Hematopoietic multipotent progenitor cell (in vitro differentiated cells): ENCODE data around the gene BSND. TPM values are rescaled to one million over a fixed set of nuclear protein-coding genes. Genes with fewer than 3 reads are reported as not detected.

Experiments used
- DNase-seq, 3 donors: peaks; one replicate each; pipeline ENCODE4 v3.0.0-alpha.2; 2011 to 2015; ENCODE audit warnings: low read depth in 2 of 3, low spot score in 2 of 3
- total RNA-seq: library from RNA; depleted of rRNA; stranded (reverse); fragments of >200 nt; gene quantifications from one replicate; pipeline ENCODE4 v1.2.3, GENCODE V29; 2012

The BSND gene
- total RNA-seq, 1 donor: not detected

DNA sequence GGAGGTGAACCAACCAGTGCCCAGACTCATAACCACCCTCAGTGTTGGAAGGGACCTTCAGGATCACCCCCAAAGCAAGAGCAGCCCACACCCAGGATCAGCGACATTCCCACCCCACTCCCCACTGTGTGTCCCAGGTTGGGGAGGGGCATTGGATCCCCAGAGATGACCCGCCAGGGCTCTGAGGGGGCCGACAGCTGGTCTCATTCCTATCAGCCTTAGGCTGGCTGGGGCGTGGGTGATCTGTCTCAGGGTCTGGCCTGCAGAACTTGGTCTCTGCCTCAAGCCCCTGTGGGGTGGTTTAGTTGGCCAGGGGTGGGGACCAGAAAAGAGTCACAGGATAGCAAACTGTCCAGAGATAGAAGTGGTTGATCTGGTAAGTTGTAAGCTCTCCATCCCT, 7.8 kb upstream of the BSND start:
- DNase-seq: no peak

DNA sequence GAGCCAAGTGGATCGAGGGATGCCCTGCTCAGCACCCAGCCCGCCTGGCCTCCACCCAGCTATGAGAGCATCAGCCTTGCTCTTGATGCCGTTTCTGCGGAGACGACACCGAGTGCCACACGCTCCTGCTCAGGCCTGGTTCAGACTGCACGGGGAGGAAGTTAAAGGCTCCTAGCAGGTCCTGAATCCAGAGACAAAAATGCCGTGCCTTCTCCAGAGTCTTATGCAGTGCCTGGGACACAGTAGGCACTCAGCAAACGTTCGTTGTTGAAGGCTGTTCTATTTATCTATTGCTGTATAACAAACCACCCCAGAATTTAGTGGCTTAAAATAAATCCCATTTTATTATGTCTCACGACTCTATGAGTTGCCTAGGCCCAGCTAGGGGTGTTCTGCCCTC, 6.8 kb upstream of the BSND start:
- no peak for DNase-seq

DNA sequence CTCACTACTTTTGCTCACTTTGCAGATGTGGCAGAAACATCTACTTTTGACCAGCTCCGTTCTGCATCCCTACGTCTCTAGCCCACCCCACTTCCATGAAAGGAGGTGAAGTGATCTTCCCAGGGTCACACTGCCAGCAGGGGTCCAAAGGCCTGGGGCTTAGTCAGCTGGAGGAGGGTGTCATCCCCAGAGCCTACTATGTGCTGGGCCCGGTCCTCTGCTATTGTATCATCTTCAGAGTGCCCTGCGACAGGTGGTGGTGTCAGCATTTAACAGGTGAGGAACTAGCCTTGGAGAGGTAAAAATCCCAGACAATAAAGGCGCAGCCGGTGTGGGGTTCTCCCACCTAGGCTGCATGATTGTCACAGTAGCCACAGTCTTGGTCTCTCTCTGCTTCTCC, 5.6 kb upstream of the BSND start:
- DNase-seq: no peak

DNA sequence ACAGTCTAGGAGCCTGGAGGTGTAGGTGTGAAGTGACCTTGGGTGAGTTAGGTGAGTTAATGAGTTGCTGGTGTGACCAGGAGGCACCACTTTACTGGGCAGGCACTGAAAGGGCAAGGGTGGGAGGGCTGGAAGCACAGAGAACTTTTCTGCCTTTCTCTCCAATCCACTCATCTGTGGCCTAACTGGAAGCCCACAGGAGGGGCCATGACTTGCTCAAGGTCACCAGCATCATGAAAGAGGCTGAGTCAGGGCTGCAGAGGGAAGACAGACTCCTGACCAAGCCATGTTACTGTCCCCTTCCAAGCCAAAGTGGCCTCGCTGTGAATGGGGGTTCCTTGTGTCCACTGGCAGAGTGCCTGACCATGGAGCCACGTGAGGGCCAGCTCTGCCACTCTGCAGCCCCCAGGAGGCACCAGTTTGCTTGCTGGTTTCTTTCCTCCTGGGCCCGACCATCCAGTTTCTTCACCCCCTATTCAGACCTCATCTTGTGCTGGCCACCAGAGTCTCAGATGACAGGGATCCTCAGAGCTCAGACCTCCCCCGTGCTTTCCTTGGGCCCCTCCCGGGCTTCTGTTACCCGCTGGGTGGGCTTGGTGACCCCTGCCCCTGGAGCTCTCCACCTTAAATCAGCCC, 4.3 kb upstream of the BSND start:
- DNase-seq: no peak

DNA sequence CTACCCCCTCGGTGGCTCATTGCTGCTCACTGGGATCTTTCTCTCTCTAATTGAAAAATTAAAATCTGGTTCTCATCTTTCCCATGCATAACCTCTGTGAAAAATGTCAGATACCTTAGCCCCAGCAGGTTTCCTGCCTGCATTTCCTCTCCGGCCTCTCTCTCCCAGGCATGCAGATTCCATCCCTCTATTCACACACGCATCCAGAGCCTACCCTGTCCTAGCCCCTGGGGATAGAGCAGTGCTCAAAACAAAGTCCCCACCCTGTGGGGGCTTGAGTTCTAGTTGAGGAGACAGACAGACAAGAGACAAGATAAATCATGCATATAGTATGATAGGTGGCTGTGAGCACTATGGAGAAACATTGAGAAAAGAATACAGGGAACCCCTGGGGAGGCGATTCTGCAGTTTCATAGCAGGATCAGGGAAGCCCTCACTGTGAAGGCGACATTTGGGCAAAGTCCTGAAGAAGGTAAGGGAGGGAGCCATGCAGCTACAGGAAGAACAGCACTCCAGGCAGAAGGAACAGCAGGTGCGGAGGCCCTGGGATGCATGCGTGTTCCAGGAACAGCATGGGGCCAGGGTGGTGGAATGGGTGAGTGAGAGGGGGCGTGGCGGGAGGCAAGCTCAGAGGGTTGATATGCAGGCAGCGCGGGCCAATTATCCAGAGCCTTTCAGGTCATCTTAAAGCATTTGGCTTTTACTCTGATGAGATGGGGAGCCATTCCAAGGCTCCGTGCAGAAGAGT, 3.5 kb upstream of the BSND start:
- no peak for DNase-seq

DNA sequence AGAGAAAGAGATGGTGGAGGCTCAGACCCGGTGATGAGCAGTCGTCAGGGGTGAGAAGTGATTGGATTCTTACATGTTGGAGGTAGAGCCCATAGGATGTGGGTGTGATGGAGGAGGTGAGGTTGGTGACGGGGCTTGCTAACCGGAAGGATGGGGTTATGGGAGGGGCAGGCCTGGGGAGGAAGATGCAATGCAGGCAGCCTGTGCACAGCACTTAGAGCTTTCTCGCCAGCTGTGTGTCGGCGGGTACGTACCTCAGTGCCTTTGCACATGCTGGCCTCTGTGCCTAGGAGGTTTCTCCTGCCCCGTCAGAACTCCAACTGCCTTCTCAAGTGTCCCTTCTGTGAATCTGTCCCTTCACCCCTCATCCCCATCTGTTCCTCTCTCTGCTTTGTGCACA, 2.9 kb upstream of the BSND start:
- peak in 1 of 3 donors; percentile 4 for DNase-seq

DNA sequence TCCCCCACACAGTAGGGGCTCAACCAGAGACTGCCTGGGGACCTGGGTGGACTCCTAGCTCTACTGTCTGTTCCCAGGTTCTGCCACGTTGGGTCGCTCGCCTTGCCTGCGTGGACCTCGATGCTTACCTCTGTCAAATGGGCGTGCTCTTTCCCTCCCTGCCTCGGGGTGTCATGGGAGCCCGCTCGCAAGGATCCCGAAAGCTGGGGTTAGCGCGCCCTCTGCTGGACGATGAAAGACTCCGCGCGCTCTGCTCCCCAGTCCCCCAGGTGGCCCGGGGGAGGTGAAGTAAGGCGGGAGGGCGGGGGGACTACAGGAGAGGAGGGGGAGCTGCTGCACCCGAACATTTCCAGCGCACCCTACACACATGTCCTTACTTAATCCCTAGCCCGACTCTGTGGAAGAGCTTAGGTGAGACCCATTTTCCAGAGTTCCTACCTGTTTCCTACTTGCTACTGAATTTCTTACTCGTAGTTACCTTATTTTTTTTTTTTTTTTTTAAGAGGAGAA, 2.3 kb upstream of the BSND start:
- peak; percentile 68 to 92 (median 77) for DNase-seq

DNA sequence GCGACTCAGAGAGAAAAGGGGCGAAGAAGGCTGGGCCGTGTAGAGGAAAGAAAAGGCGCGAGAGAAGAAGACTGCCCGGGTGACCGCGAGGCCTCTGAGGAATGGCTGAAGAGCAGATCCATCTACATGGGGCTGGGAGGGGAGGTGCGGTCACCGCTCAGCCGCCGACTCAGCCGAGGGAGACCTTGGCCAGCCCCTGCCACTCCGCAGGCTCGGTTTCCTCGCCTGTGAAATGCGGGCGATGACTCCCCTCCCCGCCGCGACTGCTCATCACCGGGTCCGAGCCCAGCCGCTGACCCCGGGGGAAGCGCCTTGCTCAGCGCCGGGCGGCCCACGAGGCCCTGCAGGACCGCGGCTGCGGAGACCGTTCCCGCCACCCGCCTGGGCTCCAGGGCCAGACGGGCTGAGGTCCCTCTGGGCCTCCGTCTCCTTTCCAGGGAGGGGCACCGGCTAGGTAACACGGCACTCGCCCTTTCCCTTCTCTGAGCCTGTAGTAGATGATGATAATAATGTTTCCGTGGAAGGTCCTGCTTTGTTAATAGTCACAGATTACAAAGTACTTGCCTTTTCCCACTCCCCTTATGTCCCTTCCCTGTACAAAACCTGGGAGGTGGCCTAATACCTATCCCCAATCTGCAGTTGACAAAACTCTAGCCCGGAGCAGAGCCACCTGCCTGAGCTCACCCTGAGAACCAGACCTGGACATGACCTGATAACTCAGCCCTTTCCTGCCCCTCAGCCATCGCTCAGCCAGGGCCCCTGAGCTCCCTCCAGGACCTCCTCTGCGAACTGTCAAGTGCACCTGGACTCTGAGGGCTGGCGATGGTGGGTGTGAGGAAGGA, 1.6 kb upstream of the BSND start:
- peak in 2 of 3 donors; percentile 12 to 26 for DNase-seq

DNA sequence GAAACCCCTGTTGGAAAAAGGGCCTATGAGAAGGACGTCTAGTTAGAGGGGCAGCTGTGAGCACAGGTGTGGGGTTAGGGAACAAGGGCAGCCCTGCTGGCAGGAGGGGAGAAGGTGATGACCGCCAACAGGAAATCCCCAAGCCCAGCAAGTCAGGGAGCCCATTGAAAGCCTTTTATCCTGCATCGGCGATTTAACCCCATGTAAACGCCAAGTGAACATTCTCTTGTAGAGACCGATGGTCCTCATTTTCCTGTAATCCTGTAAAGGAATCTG, 1.1 kb upstream of the BSND start:
- DNase-seq: no peak

DNA sequence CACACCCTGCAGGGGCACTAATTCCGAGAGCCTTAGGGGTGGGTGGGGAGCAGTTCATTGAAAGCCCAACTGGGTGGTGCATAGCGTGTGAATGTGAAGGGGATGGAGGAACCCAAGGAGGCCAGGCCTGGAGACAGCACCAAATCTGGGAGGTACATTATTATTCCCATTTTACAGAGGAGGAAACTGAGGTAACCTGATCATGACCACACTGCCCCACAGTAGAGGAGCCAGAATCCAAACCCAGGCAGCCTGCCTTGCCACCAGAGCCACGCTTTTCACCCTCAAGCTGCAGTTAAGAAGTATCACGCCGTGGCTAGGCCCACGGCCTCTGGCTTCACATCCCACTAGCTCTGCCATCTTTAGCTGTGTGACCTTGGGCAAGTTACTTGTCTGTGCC, 633 bp upstream of the BSND start:
- no peak for DNase-seq

DNA sequence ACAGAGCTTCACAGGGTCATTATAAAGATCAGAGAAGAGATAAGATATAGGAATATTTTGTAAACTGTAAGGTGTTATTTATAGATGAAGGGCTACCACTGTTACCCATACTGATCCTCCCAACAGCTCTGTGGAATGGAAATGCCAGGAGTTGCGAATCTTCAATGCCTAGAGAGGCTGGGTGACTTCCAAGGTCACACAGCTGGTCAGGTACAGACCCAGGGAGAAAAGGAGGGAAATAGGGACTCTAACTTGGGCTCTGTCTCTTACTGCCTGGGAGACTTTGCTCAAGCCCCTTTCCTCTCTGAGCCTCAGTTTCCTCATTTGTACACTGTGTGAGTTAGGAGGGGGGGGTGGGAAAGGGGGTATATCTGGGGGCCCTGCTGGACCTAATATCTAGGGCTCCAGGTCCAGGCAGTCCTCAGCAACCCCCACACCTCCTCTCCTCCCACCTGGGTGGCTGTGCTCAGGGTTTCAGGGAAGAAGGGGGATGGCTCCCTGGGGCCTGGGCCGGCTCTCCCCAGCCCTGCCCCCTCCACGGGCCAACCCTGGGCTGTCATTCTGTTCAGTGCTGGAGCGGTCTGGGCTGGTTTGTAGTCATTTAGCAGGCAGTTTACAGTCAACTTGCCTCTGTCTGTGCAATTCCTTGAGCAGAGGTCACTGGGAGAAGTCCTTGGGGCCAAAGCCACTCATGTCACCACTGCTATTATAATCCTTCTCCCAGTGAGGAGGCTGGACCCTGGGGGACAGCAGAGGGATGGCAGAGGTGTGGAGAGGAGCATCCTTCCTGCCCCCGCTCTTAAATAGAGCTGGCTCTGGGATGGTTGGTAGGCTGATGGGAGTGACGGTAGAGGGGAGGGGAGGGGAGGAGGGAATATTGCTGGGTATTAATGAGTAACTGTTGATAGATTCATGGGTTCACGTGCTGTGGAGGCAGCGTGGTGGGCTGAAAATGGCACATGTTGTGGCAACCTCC, 1.7 kb downstream of the BSND start:
- DNase-seq: no peak

DNA sequence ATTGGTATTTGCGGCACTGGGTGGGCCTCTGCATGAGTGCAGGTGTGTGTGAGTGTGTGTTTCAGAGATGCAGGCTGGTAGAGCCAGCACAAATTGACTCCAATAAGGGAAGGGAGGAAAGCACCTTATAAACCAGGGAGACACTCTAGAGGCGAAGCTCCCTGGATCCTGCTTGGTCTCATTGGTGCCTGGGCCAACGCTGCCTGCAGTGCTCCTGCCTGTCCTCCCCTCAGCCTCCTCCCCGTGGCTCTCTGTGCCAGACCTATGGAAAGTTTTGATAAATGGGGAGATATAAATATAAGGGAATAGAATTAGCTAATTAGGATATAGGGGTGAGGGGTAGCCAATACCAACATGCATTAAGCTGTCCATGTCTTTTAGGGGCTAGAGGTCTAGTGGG, 2.6 kb downstream of the BSND start:
- DNase-seq: no peak

DNA sequence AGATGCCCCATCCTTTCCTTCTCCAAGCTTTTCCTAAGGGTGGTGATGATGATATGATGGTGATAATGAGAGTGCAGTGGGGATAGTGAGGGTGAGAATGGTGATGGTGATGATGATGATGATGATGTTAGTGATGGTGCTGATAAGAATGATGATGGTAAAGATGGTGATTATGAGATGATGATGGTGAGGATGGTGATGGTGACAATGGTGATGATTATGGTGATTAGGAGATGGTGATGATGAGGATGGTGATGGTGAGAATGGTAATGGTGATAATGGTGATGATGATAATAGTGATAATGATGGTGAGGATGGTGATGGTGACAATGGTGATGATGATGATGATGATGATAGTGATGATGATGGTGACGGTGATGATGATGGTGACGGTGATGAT, 4.0 kb downstream of the BSND start:
- DNase-seq: no peak

DNA sequence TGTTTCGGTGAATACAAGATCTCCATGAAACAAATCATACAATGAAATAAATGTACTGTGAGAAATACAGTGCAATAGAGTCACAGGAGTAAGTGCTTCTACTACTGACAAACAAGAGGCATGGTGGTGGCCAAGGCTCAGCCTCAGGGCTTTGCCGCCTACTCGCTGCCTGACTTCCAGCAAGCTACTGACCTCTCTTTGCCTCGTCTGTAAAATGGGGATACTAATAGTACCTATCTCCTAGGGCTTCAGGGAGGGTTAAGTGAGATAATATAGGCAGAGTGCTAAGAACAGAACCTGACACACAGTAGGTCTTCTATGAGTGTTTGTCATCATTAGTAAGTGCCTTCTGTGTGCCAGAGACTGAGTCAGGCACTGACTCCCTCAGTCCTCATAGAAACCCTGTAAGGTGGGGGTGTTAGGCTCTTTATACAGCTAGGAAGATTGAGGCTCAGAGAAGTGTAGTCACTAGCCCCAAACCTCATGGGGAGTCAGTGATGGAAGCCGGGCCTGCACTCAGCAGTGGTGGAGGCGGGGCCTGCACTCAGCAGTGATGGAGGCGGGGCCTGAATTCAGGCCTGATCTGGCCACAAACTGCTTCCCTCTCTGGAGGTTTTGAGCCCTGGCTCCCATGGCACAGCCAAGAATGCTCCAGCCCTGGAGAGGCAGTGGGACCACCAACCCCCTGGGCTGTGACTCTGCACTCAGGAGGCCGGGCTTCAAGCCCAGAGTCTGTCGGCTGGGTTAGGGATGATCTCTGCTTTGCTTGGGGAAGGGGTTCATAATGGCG, 6.8 kb downstream of the BSND start:
- no peak for DNase-seq

DNA sequence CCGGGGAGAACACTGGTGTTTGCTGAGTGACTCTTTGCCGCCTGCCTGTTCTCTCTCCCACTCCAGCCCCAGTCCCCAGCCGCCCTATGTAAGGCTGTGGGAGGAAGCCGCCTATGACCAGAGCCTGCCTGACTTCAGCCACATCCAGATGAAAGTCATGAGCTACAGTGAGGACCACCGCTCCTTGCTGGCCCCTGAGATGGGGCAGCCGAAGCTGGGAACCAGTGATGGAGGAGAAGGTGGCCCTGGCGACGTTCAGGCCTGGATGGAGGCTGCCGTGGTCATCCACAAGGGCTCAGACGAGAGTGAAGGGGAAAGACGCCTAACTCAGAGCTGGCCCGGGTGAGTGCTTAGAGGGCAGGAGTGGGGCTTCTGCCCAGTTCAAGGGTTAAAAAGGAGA, 8.2 kb downstream of the BSND start:
- DNase-seq: no peak

DNA sequence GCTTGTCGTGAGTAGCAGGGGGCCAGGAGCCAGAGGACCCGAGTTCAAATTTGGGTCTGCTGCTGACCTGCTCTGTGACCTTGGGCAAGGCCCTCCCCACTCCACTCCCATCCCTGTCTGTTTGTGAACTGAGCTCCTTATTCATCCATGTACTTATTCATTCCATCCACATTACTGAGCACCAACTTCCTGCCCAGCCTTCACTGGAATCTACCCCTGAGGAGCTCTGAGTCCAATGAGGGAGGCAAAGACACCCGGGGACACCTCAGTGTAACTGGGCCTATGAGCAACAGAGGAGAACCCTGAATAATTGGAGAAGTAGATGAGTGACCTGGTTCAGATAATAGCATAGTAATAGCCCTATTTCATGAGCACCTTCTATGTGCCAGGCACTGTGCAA, 8.9 kb downstream of the BSND start:
- DNase-seq: no peak

DNA sequence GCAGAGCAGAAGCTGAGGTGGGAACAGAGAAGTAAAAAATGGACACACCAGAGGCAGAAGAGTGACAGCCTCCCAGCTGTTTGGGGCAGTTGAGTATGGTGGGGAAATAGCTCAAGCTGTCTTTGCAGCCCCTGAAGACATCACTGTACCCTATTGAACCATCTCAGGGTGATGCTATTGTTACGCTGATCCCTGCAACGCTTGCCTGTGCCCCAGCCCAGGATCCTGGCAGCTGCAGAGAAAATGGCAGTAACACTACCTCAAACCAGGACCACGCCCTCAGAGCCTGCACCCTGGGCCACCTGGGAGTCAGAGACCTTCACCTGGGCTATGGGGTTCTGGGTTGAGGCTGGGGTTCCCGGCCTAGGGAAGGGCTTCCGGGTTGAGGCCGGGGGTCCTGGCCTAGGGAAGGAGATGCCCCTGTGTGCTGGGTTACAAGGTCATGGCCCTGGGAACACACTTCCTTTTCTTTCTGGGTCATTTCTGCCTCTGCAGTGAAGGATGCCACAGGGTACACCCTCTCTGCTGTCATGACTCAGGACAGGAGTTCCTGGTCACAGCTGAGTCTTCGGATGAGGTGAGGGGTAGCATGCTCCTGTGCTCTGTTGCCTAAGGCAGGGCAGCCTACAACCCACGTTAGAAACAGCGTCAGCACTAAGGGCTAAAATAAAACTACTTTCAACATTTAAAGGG, 11.6 kb downstream of the BSND start:
- no peak for DNase-seq

DNA sequence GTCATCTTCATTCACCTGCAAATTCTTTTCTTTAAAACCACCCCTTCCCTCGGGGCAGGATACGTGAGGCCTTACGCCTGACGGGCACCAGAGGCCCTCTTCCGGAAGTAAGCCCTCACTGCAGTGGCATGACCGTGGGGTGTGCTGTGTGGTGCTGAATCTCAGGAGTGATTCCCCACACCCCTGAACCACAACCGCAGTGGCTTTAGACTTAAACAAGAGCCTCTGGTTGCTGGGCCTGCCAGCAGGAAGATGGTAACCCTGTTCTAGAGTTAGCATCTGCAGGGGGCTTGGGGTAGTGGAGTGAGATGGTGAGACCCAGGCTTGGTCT, 12.1 kb downstream of the BSND start:
- DNase-seq: no peak

DNA sequence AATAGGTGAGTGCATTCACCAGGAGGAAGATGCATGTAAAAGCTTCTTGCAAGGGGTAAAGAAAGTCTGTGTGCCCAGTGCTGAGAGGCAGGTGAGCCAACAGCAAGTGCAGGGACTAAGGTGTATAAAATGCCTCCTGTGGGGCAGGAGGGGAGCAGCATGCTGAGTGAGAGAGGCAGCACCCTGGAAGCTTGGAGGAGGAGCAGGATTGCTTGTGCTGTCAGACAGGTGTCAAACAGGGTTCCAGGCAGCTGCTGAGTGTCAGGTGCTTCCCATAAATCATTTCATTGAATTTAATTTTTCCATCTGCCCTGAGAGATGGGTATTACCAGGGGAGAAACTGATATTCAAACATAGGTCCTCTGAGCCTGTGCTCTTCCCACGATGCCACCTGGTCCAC, 13.9 kb downstream of the BSND start:
- no peak for DNase-seq
